Loucy (cell line): ENCODE measurements around the gene PIGQ.

ENCODE experiments used
- CTCF ChIP-seq: fragments of 200-600 bp; sonication (generic); conservative IDR thresholded peaks from 2 replicates; pipeline ENCODE4 v1.5.1; 2014; ENCODE audit warnings: mild to moderate bottlenecking, antibody characterized with exemption, low read length
- EZH2phosphoT487 ChIP-seq: fragments of 200-600 bp; IDR thresholded peaks from 2 replicates; pipeline ENCODE4 v1.6.1; 2018; ENCODE audit warnings: antibody characterized with exemption, mild to moderate bottlenecking, moderate library complexity, borderline replicate concordance

- TF ChIP-seq CTCF (no peak), EZH2phosphoT487 (no peak)
Observed at GRCh38 chr16:556474-557173, 13.1 kb upstream of the PIGQ start.
